Measurements from ENCODE around the gene UBXN1.
A peak's percentile ranks its signal among the peaks of the same experiment; 100 is the strongest.

Gene UBXN1, protein sequence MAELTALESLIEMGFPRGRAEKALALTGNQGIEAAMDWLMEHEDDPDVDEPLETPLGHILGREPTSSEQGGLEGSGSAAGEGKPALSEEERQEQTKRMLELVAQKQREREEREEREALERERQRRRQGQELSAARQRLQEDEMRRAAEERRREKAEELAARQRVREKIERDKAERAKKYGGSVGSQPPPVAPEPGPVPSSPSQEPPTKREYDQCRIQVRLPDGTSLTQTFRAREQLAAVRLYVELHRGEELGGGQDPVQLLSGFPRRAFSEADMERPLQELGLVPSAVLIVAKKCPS

DNA sequence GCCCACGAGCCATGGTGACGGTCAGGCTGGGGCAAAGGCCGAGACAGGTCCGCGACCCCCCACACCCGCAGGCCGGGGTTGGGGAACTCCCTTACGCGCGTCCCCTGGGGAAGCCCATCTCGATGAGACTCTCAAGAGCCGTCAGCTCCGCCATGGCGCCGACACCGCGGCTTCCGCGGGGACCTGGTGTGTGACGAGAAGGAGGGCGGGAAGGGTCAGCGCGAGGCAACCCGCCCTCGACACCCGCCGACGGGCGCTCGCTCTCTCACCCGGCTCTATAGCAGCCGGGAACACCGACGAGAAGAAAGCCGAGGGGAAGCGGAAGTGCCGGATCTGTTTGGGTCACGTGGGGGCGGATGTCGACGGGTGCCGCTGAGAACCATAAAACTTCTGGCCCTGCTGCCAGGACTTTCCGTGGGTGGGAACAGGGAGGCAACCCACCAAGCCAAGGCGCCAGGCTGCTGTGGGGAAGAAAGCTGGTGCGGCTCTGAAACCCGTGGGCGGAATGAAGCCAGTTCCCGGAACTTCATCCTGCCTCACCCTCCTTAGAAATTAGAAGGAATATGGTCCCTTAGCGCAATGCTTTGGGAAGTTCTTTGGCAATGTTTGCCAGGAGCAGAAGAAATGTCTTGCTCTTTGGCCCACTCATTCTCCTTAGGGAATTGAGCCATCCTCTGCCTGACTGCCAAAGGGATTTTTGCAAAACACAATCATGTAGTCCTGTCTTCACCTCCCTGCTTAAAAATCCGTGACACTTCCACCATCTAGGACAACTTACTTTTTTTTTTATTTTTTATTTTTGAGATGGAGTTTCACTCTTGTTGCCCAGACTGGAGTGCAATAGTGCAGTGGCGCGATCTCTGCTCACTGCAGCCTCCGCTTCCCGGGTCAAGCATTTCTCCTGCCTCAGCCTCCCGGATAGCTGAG is at the start of gene UBXN1:
UBXN1 (minus strand) TSS at position 304 of the 927 bp plus-strand sequence; CDS start at position 154, 150 bp downstream.
- peaks cover 37% of the 10 kb centered on the region for H3K36me3 ChIP-seq
- no peaks in the 10 kb centered on the region for H3K9me3 ChIP-seq
- H3K4me1 ChIP-seq (ENCODE audit: control insufficient read depth in 1 of 2, insufficient read depth in 1 of 2, low read depth in 1 of 2, low read length in 1 of 2): peaks cover 17 to 20% of the 10 kb centered on the region in 2 experiments
- H3K4me3 ChIP-seq (ENCODE audit: low read depth in 1 of 2, low read length in 1 of 2): peak within 1 kb of the TSS; percentile 87 to 98
- H3K27me3 ChIP-seq: no peaks in the 10 kb centered on the region
- H3K27ac ChIP-seq: peak within 1 kb of the TSS; percentile 90
- TF ChIP-seq, protein P1, sequence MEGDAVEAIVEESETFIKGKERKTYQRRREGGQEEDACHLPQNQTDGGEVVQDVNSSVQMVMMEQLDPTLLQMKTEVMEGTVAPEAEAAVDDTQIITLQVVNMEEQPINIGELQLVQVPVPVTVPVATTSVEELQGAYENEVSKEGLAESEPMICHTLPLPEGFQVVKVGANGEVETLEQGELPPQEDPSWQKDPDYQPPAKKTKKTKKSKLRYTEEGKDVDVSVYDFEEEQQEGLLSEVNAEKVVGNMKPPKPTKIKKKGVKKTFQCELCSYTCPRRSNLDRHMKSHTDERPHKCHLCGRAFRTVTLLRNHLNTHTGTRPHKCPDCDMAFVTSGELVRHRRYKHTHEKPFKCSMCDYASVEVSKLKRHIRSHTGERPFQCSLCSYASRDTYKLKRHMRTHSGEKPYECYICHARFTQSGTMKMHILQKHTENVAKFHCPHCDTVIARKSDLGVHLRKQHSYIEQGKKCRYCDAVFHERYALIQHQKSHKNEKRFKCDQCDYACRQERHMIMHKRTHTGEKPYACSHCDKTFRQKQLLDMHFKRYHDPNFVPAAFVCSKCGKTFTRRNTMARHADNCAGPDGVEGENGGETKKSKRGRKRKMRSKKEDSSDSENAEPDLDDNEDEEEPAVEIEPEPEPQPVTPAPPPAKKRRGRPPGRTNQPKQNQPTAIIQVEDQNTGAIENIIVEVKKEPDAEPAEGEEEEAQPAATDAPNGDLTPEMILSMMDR (IDR thresholded peaks at IDR 0.05): no peak

DNA sequence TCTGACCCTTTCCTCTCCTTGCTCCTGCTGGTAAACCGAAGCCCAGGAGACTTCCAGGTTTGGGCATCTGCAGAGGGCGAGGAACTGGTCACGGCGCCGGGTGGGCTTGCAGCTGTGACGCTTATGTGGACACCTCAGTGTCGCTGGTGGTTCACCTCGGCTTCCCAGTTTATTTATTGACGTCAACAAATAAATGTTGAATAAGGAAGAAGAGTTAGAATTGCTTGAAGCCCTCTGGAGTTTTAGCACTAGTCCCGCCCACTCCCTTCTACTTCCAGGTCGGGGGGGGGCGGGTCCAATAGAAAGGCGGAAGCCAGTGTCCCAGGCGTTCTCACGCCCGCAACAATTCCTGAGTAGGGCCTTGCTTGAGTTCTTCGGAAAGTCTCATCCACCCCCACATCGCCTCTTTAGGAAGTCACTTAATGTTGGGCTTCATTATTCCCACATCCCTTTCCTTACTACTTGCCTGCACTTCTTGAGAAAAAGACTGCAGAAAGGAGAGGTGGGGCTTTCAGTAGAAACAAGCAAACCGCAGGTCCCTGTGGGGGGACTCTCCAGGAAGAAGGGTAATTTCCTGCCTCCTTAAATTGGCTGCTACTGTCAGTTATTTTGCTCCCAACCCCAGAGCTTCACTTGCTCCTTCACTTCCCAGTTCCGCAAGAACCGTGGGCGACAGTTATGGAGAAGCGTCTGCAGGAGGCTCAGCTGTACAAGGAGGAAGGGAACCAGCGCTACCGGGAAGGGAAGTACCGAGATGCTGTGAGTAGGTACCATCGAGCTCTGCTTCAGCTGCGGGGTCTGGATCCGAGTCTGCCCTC is 49.5 kb upstream of the UBXN1 start, which contains the start of gene TTC9C:
TTC9C (plus strand) TSS at position 316 of the 818 bp plus-strand sequence; CDS start at position 679, 363 bp downstream.
- Histone ChIP-seq H3K4me1 (ENCODE audit: control insufficient read depth in 1 of 2, insufficient read depth in 1 of 2, low read depth in 1 of 2, low read length in 1 of 2) (peaks cover 45 to 47% of the 10 kb centered on the region in 2 experiments), H3K36me3 (peaks cover 13% of the 10 kb centered on the region), H3K4me3 (ENCODE audit: low read depth in 1 of 2, low read length in 1 of 2) (peak within 1 kb of the TSS; percentile 82 to 100)

DNA sequence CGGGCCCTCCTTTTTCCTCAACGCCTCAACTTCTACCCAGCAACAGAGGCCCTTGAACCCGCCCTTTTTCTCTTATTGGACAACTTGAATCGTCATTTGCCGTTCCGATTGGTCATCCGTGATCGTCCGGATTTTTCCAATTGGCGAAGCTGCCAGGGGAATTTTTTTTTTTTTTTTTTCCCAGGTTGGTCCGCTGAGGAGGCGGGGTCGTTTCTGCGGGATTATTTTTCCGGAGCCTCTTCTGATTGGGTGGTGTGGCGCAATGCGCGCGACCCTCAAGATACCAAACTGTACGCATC is 48.9 kb upstream of the UBXN1 start:
- TF ChIP-seq, protein P1 (IDR thresholded peaks at IDR 0.05): no peak
- no peaks in the 10 kb centered on the region for H3K9me3 ChIP-seq
- H3K4me1 ChIP-seq (ENCODE audit: control insufficient read depth in 1 of 2, insufficient read depth in 1 of 2, low read depth in 1 of 2, low read length in 1 of 2): peaks cover 45 to 47% of the 10 kb centered on the region in 2 experiments

More for the DNA sequence above, 49.5 kb upstream of the UBXN1 start, which contains the start of gene TTC9C:
- Histone ChIP-seq H3K27ac (peak within 1 kb of the TSS; percentile 98), H3K9me3 (no peaks in the 10 kb centered on the region), H3K27me3 (no peaks in the 10 kb centered on the region)
- TF ChIP-seq, protein P1 (IDR thresholded peaks at IDR 0.05): no peak

DNA sequence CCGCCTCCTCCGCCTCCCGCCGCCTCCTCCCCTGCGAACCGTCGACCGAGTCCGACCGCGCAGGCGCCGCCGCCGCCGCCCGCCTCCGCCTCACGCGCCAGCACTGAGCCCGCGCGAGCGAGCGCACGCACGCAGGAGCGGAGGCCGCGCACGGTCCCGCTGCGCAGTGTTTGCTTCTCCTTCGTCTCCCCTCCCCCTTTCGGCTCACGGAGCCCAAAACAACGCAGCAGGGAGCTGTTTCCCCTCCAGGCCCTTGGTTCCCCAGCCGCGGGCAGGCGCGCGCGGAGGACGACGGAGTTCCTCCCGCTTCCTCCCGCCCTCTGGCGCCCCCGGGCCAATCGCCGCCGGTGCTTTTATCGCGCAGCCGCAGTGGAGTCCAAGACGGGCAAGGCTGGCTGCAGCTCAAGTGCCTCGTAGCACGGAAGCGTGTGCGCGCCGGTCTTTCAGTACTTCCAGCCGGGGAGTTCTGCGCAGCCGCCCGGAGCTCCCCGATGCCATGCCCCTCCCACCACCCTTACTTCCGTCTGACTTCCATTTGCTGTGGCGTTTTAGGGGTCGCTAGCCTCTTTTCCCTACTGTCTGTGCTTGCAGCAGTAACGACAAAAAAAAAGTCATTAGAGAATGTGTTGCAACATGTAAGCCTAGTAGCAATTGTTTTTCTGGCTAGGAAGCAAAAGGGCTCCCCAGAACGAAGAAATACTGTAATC is 48.4 kb upstream of the UBXN1 start, which contains the start of gene HNRNPUL2:
HNRNPUL2 (minus strand) TSS at position 293 of the 707 bp plus-strand sequence. CDS start 301 bp downstream, outside the sequence.
- no peaks in the 10 kb centered on the region for H3K27me3 ChIP-seq
- peaks cover 45 to 47% of the 10 kb centered on the region in 2 experiments for H3K4me1 ChIP-seq (ENCODE audit: control insufficient read depth in 1 of 2, insufficient read depth in 1 of 2, low read depth in 1 of 2, low read length in 1 of 2)
- TF ChIP-seq, protein P1 (IDR thresholded peaks at IDR 0.05): peak; percentile 41
- peak within 1 kb of the TSS; percentile 82 to 100 for H3K4me3 ChIP-seq (ENCODE audit: low read depth in 1 of 2, low read length in 1 of 2)
- peaks cover 19% of the 10 kb centered on the region for H3K36me3 ChIP-seq
- peak within 1 kb of the TSS; percentile 98 for H3K27ac ChIP-seq
- H3K9me3 ChIP-seq: no peaks in the 10 kb centered on the region

More for the DNA sequence above, 48.9 kb upstream of the UBXN1 start:
- peak overlapping the region; percentile 98 for H3K27ac ChIP-seq
- peak overlapping the region; percentile 82 to 100 for H3K4me3 ChIP-seq (ENCODE audit: low read depth in 1 of 2, low read length in 1 of 2)
- H3K36me3 ChIP-seq: peaks cover 14% of the 10 kb centered on the region
- H3K27me3 ChIP-seq: no peaks in the 10 kb centered on the region

Measured in neutrophil (primary cell).